Trophoblast cell (in vitro differentiated cells and primary cell): ENCODE results near the gene SEPHS2.

ENCODE experiments used
- DNase-seq, 2 donors: peaks; one replicate each; pipeline ENCODE4 v3.0.0-alpha.2; 2016
- H2AFZ ChIP-seq: 2 replicates; pipeline ENCODE4 v1.6.1; 2013; ENCODE audit warnings: low read length, moderate library complexity, mild to moderate bottlenecking; ENCODE audit not compliant: insufficient read depth, poor library complexity
- H2AK5ac ChIP-seq: 2 replicates; pipeline ENCODE4 v1.6.1; 2013; ENCODE audit warnings: mild to moderate bottlenecking, low read length
- H2BK120ac ChIP-seq: 2 replicates; pipeline ENCODE4 v1.6.1; 2013; ENCODE audit warnings: low read length, mild to moderate bottlenecking, moderate library complexity; ENCODE audit not compliant: insufficient read depth, poor library complexity
- H2BK12ac ChIP-seq: 2 replicates; pipeline ENCODE4 v1.6.1; 2013; ENCODE audit warnings: mild to moderate bottlenecking, low read length, moderate library complexity
- H2BK5ac ChIP-seq: 2 replicates; pipeline ENCODE4 v1.6.1; 2013; ENCODE audit warnings: low read length, low read depth, moderate library complexity, mild to moderate bottlenecking; ENCODE audit not compliant: poor library complexity
- H3K14ac ChIP-seq: 2 replicates; pipeline ENCODE4 v1.6.1; 2013; ENCODE audit warnings: mild to moderate bottlenecking, low read length
- H3K18ac ChIP-seq: 2 replicates; pipeline ENCODE4 v1.6.1; 2013; ENCODE audit warnings: mild to moderate bottlenecking, low read length
- H3K23ac ChIP-seq: 2 replicates; pipeline ENCODE4 v1.6.1; 2013; ENCODE audit warnings: low read length
- H3K27ac ChIP-seq: 2 replicates; pipeline ENCODE4 v1.5.1; 2013; ENCODE audit warnings: low read depth, mild to moderate bottlenecking, inconsistent platforms, low read length, moderate library complexity
- H3K27me3 ChIP-seq: 2 replicates; pipeline ENCODE4 v1.6.1; 2013; ENCODE audit warnings: inconsistent platforms, mild to moderate bottlenecking, low read length, moderate library complexity; ENCODE audit not compliant: insufficient read depth
- H3K36me3 ChIP-seq, 2 experiments: 1 replicate in 1 of 2; 2 replicates in 1 of 2; pipeline ENCODE4 v1.6.1; 2013; ENCODE audit warnings: low read length in 2 of 2, mild to moderate bottlenecking in 2 of 2, moderate library complexity in 1 of 2; ENCODE audit not compliant: insufficient read depth in 2 of 2, control insufficient read depth in 1 of 2
- H3K4ac ChIP-seq: 2 replicates; pipeline ENCODE4 v1.6.1; 2013; ENCODE audit warnings: low read depth, mild to moderate bottlenecking, low read length, moderate library complexity
- H3K4me1 ChIP-seq, 2 experiments: 1 replicate in 1 of 2; 2 replicates in 1 of 2; pipeline ENCODE4 v1.6.1; 2013; ENCODE audit warnings: low read length in 2 of 2, mild to moderate bottlenecking in 2 of 2, moderate library complexity in 1 of 2; ENCODE audit not compliant: insufficient read depth in 2 of 2, control insufficient read depth in 1 of 2
- H3K4me2 ChIP-seq: 2 replicates; pipeline ENCODE4 v1.6.1; 2013; ENCODE audit warnings: inconsistent platforms, mild to moderate bottlenecking, low read length, moderate library complexity
- H3K4me3 ChIP-seq: 2 replicates; pipeline ENCODE4 v1.5.1; 2013; ENCODE audit warnings: mild to moderate bottlenecking, low read depth, low read length, inconsistent platforms
- H3K79me1 ChIP-seq: one replicate; pipeline ENCODE4 v1.6.1; 2013; ENCODE audit warnings: low read length
- H3K79me2 ChIP-seq: 2 replicates; pipeline ENCODE4 v1.6.1; 2013; ENCODE audit warnings: low read length, mild to moderate bottlenecking; ENCODE audit not compliant: control insufficient read depth, insufficient read depth, poor library complexity
- H3K9ac ChIP-seq: 2 replicates; pipeline ENCODE4 v1.6.1; 2013; ENCODE audit warnings: mild to moderate bottlenecking, low read length
- H3K9me3 ChIP-seq: 2 replicates; pipeline ENCODE4 v1.6.1; 2013; ENCODE audit warnings: low read depth, mild to moderate bottlenecking, control low read depth, inconsistent platforms, low read length; ENCODE audit not compliant: insufficient read depth
- H4K12ac ChIP-seq: 2 replicates; pipeline ENCODE4 v1.6.1; 2013; ENCODE audit warnings: low read depth, mild to moderate bottlenecking, low read length, moderate library complexity
- H4K8ac ChIP-seq: 2 replicates; pipeline ENCODE4 v1.6.1; 2013; ENCODE audit warnings: low read depth, mild to moderate bottlenecking, low read length, moderate library complexity
- H4K91ac ChIP-seq: one replicate; pipeline ENCODE4 v1.6.1; 2013; ENCODE audit warnings: low read depth, mild to moderate bottlenecking, low read length, moderate library complexity
- WGBS: extraction: QIAGEN DNeasy Blood & Tissue Kit; methylation state at CpG from one replicate; pipeline ENCODE4 v1.1.7; 2013; ENCODE audit warnings: missing lambda C conversion rate; ENCODE audit not compliant: insufficient read length, insufficient coverage; ENCODE audit errors: extremely low coverage; 5-methylcytosine and 5-hydroxymethylcytosine counted together

The SEPHS2 gene

GRCh38 chr16:30484887-30485286 lies 39.2 kb upstream of the SEPHS2 start:
- Histone ChIP-seq H3K27ac (no peak overlapping the region), H3K18ac (no peak overlapping the region), H3K14ac (no peak overlapping the region), H3K4ac (no peak overlapping the region), H2AK5ac (no peak overlapping the region), H4K91ac (no peak overlapping the region), H2BK120ac (no peak overlapping the region), H3K79me1 (no peaks in the 10 kb centered on the region), H3K9ac (no peak overlapping the region), H3K4me3 (no peak overlapping the region), H3K36me3 (no peaks in the 10 kb centered on the region), H3K23ac (no peak overlapping the region), H3K79me2 (no peaks in the 10 kb centered on the region), H3K9me3 (no peaks in the 10 kb centered on the region), H3K4me2 (no peak overlapping the region), H2BK12ac (no peak overlapping the region), H2AFZ (no peak overlapping the region), H2BK5ac (no peak overlapping the region), H4K12ac (no peak overlapping the region), H4K8ac (no peak overlapping the region), H3K27me3 (no peaks in the 10 kb centered on the region), H3K4me1 (peaks cover 0 to 4% of the 10 kb centered on the region in 2 experiments)
- no peak for DNase-seq

- Histone ChIP-seq H2AK5ac (no peak overlapping the region), H3K14ac (no peak overlapping the region), H2BK5ac (no peak overlapping the region), H3K18ac (no peak overlapping the region), H3K79me2 (no peaks in the 10 kb centered on the region), H3K9ac (no peak overlapping the region), H3K4me1 (no peaks in the 10 kb centered on the region), H3K23ac (no peak overlapping the region), H4K8ac (no peak overlapping the region), H2BK12ac (no peak overlapping the region), H4K12ac (no peak overlapping the region), H3K4me3 (no peak overlapping the region), H3K27ac (no peak overlapping the region), H4K91ac (no peak overlapping the region), H3K27me3 (no peaks in the 10 kb centered on the region), H2AFZ (no peak overlapping the region), H3K36me3 (no peaks in the 10 kb centered on the region), H2BK120ac (no peak overlapping the region), H3K79me1 (no peaks in the 10 kb centered on the region), H3K4ac (no peak overlapping the region), H3K4me2 (no peak overlapping the region), H3K9me3 (no peaks in the 10 kb centered on the region)
- WGBS = no CpG with 5 or more reads among the region's 3 CpGs
- DNase-seq = no peak
Observed at GRCh38 chr16:30482366-30482765, 36.7 kb upstream of the SEPHS2 start.

GRCh38 chr16:30481381-30481780 lies 35.7 kb upstream of the SEPHS2 start:
- H2BK120ac ChIP-seq = no peak overlapping the region
- no peak overlapping the region for H3K23ac ChIP-seq
- no peaks in the 10 kb centered on the region for H3K4me1 ChIP-seq
- no peaks in the 10 kb centered on the region for H3K36me3 ChIP-seq
- H3K18ac ChIP-seq = no peak overlapping the region
- no peak overlapping the region for H2AFZ ChIP-seq
- H3K27me3 ChIP-seq = no peaks in the 10 kb centered on the region
- H2BK5ac ChIP-seq = no peak overlapping the region
- no peak overlapping the region for H3K9ac ChIP-seq
- no peak overlapping the region for H2BK12ac ChIP-seq
- no peak overlapping the region for H3K14ac ChIP-seq
- no peak overlapping the region for H4K12ac ChIP-seq
- H3K4me3 ChIP-seq = no peak overlapping the region
- H3K9me3 ChIP-seq = no peaks in the 10 kb centered on the region
- H2AK5ac ChIP-seq = no peak overlapping the region
- H3K4me2 ChIP-seq = no peak overlapping the region
- H3K79me1 ChIP-seq = no peaks in the 10 kb centered on the region
- no peak overlapping the region for H4K91ac ChIP-seq
- DNase-seq = no peak
- WGBS = no CpG with 5 or more reads among the region's 5 CpGs
- H3K27ac ChIP-seq = no peak overlapping the region
- H3K79me2 ChIP-seq = no peaks in the 10 kb centered on the region
- H4K8ac ChIP-seq = no peak overlapping the region
- no peak overlapping the region for H3K4ac ChIP-seq

- Histone ChIP-seq H4K12ac (no peak overlapping the region), H3K9me3 (no peaks in the 10 kb centered on the region), H2BK120ac (no peak overlapping the region), H4K91ac (no peak overlapping the region), H2AFZ (no peak overlapping the region), H3K4me2 (no peak overlapping the region), H2BK5ac (no peak overlapping the region), H3K79me1 (no peaks in the 10 kb centered on the region), H3K27ac (no peak overlapping the region), H3K14ac (no peak overlapping the region), H3K36me3 (no peaks in the 10 kb centered on the region), H2BK12ac (no peak overlapping the region), H4K8ac (no peak overlapping the region), H2AK5ac (no peak overlapping the region), H3K27me3 (no peaks in the 10 kb centered on the region), H3K18ac (no peak overlapping the region), H3K23ac (no peak overlapping the region), H3K4me3 (no peak overlapping the region), H3K4me1 (no peaks in the 10 kb centered on the region), H3K79me2 (no peaks in the 10 kb centered on the region), H3K4ac (no peak overlapping the region), H3K9ac (no peak overlapping the region)
- no CpG with 5 or more reads among the region's 12 CpGs for WGBS
- no peak for DNase-seq
Observed at GRCh38 chr16:30478766-30479478, 33.2 kb upstream of the SEPHS2 start.
